Measurements from ENCODE around the gene OR52N1.
A peak's percentile ranks its signal among the peaks of the same experiment; 100 is the strongest.

The OR52N1 gene

GRCh38 chr11:5809905-5810795 is 19.1 kb upstream of the OR52N1 start:
- no peak overlapping the region for H3K27ac Mint-ChIP-seq
- no peak overlapping the region for H3K4me3 Mint-ChIP-seq
- TF ChIP-seq CTCF (IDR thresholded peaks at IDR 0.05), result no peak
- H3K27me3 Mint-ChIP-seq (ENCODE audit: low read depth, poor library complexity), result peaks cover 12% of the 10 kb centered on the region
- no peaks in the 10 kb centered on the region for H3K36me3 Mint-ChIP-seq (ENCODE audit: low read depth)
- peaks cover 17% of the 10 kb centered on the region for H3K4me1 Mint-ChIP-seq
- DNase-seq, result no peak
- no peaks in the 10 kb centered on the region for H3K9me3 Mint-ChIP-seq

- Mint-ChIP-seq H3K27ac (no peak overlapping the region), H3K9me3 (peaks cover 4% of the 10 kb centered on the region), H3K4me3 (peak overlapping the region; percentile 87), H3K36me3 (ENCODE audit: low read depth) (no peaks in the 10 kb centered on the region), H3K27me3 (ENCODE audit: low read depth, poor library complexity) (peaks cover 18% of the 10 kb centered on the region), H3K4me1 (peaks cover 21% of the 10 kb centered on the region)
- no peak for TF ChIP-seq CTCF (IDR thresholded peaks at IDR 0.05)
- DNase-seq, result no peak
Observed at GRCh38 chr11:5809122-5809519, 18.1 kb upstream of the OR52N1 start.

- peaks cover 19% of the 10 kb centered on the region for H3K27me3 Mint-ChIP-seq (ENCODE audit: low read depth, poor library complexity)
- H3K36me3 Mint-ChIP-seq (ENCODE audit: low read depth), result no peaks in the 10 kb centered on the region
Observed at GRCh38 chr11:5808500-5809121, 17.5 kb upstream of the OR52N1 start, which contains the start of gene OR52N2. OR52N2 (plus strand) TSS chr11:5808924; CDS start chr11:5820336, 11,412 bp downstream.

GRCh38 chr11:5807580-5807979 is 16.5 kb upstream of the OR52N1 start:
- Mint-ChIP-seq H3K27ac (no peak overlapping the region), H3K27me3 (ENCODE audit: low read depth, poor library complexity) (peaks cover 19% of the 10 kb centered on the region), H3K4me3 (no peak overlapping the region), H3K36me3 (ENCODE audit: low read depth) (no peaks in the 10 kb centered on the region), H3K9me3 (peaks cover 16% of the 10 kb centered on the region), H3K4me1 (peaks cover 23% of the 10 kb centered on the region)
- TF ChIP-seq CTCF (IDR thresholded peaks at IDR 0.05), result no peak
- DNase-seq, result no peak

More at GRCh38 chr11:5808500-5809121, 17.5 kb upstream of the OR52N1 start, which contains the start of gene OR52N2:
- Mint-ChIP-seq H3K4me3 (peak within 1 kb of the TSS; percentile 87), H3K27ac (no peak within 1 kb of the TSS), H3K9me3 (peaks cover 9% of the 10 kb centered on the region), H3K4me1 (peaks cover 23% of the 10 kb centered on the region)
- peak; percentile 80 for DNase-seq
- TF ChIP-seq CTCF (IDR thresholded peaks at IDR 0.05), result peak; percentile 79

GRCh38 chr11:5803982-5804381 is 12.9 kb upstream of the OR52N1 start:
- Mint-ChIP-seq H3K4me1 (peaks cover 19% of the 10 kb centered on the region), H3K9me3 (peaks cover 16% of the 10 kb centered on the region), H3K4me3 (no peak overlapping the region), H3K27ac (peak overlapping the region; percentile 43), H3K36me3 (ENCODE audit: low read depth) (no peaks in the 10 kb centered on the region), H3K27me3 (ENCODE audit: low read depth, poor library complexity) (peaks cover 9% of the 10 kb centered on the region)
- TF ChIP-seq CTCF (IDR thresholded peaks at IDR 0.05), result no peak
- no peak for DNase-seq
